HG03060 (cell line): ENCODE measurements around the gene EML1.

ENCODE experiments used
- ATAC-seq: cut with Tn5 transposase; IDR thresholded peaks from one replicate; pipeline ENCODE4 v1.9.1; 2021; ENCODE audit warnings: low read depth, moderate number of reproducible peaks; ENCODE audit not compliant: unreplicated experiment

The EML1 gene

DNA sequence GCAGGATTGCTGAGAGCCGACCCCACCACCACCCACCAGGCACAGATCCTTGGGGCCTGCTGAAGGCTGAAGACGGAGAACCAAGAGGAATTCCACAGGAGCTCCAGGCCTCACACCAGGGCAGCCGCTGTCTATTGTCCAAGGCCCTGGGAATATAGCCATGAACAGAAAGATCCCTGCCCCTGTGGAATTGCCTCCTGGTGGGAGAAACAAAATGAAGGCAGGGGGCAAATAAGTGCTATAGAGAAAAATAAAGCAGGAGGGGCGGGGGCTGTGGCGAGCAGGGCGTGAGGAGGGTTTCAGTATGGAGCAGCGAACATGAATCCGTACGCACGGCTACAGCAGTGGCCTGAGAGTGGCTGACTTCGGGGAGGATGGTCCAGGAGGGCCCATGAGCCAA is 96.1 kb downstream of the EML1 start:
- ATAC-seq, result no peak

DNA sequence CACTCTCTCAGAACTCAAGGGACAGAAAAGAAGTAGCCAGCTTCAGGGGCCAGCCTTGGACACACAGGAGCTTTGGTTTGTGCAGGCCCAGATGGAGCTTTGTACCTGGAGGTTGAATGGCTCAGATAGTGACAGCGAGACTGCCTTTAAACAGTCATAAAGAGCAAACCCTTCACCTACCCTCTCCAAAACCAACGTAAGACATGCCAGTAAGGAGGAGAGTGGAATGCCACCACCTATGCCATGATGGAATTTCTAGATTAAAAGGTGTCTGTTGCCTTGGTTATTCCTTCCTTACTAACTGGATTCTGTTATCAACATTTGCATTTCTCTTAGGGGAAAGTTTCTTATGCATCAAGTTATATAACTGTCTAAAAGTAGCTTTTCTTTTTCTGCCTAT is 98.1 kb downstream of the EML1 start:
- no peak for ATAC-seq

DNA sequence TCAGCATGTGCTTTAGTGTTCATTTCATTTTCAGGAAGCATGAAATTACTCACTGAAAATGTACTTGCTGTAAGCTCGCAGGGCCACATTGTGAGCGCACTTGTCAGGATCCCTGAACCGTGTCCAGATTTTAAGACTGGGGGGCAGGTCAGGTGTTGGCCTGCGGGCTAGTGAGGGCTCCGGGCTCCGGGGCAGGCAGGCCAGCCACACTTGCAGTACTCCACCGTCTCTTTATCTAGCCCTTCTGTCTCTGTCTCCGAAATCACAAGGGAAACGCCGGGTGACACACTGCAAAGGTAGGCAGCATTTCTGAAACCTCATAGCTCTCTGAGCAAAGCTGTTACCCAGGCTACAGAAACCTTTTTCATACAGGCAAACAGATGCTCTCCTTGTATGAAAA is 98.7 kb downstream of the EML1 start:
- no peak for ATAC-seq

DNA sequence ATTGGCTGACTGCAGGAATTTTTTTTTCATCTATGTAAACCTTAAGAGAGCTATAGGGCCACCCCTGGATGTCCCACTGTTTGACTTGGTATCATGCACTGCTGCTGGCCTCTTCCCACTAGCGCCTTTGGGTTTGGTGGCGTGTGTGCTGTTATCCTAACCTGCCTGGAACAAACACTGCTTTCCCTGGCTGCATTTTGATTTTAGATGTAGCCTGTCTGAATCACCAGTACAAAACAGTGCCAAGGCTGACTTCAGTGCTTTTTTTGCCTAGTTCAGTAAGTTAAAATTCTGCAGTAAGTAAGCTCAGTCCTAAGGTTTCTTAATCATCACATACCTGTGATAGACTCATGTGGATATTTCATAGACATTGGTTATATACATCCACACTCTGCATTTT is 99.2 kb downstream of the EML1 start:
- ATAC-seq, result no peak

DNA sequence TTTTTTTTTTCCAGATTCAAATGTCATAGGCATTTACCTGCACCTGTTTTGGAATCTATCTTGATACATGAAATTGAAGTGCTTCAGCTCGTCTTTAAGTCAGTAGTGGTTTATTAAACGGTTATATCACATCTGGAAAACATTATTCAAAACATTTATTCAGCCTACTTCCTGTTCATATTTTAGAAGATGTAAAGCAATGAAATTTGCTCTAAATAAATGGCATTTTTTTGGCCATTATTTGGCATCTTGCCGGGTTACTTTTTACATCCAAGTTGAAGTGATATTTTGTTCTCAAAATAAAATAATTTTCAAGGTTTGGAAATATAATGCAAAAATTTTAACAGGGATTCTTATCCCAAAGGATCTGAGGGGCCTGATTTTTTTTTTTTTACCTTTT is 103.1 kb downstream of the EML1 start:
- no peak for ATAC-seq

DNA sequence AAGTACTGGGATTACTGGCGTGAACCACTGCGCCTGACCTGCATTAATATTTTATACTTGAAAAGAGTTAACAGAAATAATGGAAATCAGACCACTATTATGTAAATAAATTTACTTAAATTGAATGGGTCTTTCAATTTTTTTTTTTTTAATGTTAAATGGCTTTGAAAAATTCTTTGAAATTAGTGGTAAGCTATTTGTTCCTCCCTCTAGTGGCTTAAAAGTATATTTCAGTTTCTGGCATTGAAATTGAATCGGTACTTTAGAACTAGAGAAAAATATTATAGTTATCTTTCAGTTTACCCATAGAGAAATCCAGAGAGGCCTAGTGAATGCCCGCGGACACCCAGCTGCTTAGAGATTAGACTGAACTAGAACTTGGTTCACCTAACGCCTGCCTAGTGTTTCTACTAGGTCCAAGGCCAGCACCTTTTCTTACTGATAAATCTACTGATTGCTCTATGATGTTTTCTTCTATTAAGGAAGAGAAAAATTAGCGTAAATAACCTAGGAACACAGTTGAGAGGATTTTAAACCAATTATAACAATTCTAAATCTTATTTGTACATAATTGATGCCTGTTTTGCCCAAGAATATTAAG is 106.5 kb downstream of the EML1 start:
- ATAC-seq, result no peak

DNA sequence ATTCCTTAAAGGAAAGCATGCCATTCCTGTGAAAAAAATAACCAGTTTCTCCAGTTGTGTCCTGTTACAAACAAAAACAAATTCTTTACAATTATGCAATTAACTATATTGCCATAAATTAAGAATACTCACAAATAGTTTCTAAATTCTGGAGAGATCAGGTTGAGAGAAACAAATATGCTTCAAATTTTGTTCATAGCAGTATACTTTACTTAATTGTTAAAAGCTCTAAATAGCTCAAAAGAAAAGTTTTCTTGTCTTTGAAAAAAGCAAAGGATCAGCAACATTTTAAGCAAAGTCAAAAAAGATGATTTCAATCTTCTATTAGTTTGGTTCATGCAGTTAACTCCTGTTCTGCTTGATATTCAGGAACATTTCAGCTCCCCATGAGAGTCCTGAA is 109.7 kb downstream of the EML1 start:
- no peak for ATAC-seq

DNA sequence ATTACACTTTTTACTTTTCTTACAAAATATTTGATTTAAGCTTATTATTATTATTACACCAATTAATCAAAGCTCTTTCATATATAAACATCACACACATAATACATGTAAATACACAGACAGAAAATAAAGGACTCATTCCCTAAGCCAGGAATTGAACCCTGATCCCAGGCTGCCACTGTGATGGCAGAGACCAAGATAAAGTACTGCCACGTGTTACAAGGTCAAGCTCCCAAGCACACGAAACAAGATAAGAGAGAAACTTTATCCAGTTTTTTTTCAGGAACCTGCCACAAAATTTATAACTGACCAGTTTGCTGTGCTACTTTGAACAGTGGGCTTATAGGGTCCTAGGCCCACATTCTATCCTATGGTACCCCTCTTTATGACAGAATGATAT is 111.3 kb downstream of the EML1 start:
- ATAC-seq, result no peak

DNA sequence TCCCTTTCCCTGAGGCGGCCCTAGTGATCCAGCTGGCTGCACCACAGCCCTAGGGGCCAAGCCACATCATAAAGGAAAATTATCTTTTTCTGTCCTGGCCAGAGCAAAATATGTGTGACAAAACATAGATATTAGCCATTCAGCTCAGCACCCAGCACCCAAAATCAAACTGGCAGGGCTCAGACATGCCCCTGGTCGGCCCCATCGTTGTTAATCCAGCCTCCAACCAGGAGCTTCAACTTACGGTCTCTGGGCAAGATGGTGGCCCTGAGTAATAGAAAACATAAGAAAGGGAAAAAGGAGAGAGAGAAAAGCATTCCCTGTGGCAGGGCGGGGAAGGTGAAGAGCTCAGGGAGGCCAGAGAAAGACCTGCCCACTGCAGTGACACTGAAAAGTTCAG is 111.9 kb downstream of the EML1 start:
- ATAC-seq, result no peak

DNA sequence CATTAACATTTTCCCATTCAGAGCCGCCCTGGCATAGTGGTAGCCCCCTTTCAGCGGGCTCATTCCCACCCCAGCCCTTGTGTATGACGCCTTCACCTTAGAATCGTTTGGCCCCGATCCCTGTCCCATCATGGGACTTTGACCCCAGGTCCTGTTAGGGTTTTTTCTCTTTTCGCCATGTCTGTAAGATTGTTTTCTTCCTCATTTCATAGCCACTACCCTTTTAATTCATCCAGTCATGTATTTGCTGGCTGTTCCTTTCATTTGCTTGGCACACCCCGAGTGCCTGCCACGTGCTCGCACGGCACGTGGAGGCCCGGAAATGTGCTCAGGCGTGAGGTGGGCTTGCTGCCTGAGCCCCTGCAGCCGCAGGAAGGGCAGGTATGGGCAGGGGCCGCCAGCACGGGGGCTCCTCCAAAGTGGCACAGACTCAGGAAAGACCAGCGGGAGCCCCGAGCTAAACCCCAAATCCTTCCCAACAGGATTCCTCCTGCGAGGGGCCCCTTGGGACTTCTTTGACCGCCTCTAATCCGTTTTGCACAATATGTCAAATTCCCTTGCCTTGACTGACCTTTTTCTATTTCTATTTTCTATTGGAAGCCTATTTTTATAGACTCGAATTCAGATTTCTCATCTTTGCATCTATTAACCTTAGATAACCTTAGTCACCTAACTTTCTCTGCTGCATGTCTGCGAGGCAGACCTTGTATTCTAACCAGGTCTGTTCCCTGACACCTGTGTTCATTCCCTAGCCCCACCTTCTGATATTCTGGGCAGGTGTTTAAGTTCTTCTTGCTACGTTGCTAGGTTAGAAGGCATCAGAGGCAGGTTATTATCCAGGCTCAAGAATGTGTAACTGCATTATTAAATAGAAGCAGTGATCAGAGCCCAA is 114.8 kb downstream of the EML1 start:
- ATAC-seq, result no peak

DNA sequence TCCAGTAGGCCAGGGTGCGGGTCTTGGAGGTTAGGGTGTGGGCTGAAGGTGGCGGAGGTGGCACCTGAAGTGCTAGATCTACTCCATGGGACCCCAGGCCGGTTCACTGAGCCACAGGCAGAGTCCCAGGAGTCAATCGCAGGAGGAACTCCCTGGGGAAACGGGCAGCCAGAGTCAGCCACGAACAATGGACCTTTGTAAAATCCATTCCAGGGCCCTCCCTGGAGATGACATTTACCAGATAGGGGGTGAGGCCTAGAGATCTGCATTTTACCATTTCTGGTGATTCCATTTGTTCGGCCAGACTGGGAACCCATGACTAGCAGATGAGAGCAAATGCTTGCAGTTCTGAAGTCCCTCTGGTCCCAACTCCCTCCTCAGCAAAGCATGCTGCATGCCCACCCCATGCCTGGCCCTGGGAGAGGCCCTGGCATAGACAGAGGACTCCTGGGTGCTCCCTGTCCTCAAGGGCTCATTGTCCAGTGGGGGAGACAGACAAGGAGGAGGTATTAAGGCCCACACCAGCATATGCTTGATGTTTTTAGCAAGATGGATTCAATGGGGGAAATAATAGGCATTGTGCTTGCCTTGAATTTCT is 115.5 kb downstream of the EML1 start:
- no peak for ATAC-seq

DNA sequence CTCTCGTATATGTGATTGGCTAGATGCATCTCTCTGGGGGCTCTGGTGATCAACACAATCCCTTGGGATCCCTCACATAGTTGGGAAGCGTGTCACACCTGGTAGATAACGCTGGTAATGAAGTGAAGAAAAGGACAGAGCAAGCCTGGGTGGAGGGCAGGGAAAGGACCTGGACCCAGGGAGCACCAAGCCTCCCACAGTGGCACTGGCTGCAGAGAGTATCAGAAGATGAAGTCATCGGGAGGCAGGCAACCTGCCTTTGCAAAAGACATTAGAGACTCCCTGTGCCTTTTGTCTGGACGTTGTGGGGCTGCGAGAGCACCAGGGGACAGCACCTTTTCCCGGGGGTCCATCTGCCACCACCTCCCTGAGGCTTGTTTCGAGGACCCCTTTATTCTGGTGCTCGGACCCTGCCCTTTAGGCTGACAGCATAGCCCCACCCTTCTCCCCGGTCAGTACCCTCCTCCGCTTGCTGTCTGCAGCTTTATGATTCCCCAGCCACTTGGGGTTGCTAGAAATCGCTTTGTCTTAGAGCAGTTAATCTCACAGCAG is 116.4 kb downstream of the EML1 start:
- ATAC-seq, result no peak

DNA sequence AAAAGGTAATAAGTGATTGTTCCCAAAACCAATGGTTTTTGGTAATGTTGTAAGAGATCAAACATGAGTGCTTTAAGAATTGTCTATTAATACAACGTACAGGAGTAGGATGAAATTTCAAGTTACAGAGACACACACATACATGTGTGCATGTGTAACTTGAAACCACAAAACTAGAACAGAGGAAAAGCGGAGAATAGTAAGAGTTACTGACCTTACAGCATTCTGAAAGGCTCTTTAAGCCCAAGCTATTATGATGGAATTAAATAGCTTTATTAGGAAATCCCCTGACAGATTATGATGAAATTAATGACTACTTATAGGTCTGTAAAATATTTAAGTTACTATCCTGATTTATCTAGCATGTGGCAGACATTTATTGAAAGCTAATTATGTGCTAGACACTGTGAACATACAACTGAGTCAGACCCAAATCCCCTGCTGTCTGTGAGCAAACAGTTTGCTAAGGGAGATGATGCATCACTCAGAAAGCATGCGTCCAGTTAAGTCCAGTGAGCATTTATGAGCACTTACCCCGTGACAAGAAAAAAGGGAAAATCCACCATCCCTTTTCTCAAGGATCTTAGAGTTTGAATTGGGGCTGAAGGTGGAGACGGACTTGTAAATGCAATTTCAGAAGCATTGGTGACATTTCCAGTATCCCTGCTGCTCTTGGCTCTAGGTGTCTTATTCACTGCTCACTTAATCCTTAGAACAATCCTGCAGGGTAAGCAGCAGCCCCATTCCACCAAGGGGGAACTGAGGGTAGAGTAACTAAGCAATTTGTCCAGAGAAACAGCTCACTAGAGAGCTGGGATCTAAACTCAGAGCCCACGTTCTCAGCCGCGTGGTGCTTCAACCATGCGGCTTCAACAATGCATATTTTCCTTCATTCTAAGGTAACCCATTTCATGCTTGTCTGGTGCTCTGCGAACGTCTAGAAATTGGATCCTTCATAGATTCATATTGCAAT is 117.4 kb downstream of the EML1 start:
- ATAC-seq, result no peak

DNA sequence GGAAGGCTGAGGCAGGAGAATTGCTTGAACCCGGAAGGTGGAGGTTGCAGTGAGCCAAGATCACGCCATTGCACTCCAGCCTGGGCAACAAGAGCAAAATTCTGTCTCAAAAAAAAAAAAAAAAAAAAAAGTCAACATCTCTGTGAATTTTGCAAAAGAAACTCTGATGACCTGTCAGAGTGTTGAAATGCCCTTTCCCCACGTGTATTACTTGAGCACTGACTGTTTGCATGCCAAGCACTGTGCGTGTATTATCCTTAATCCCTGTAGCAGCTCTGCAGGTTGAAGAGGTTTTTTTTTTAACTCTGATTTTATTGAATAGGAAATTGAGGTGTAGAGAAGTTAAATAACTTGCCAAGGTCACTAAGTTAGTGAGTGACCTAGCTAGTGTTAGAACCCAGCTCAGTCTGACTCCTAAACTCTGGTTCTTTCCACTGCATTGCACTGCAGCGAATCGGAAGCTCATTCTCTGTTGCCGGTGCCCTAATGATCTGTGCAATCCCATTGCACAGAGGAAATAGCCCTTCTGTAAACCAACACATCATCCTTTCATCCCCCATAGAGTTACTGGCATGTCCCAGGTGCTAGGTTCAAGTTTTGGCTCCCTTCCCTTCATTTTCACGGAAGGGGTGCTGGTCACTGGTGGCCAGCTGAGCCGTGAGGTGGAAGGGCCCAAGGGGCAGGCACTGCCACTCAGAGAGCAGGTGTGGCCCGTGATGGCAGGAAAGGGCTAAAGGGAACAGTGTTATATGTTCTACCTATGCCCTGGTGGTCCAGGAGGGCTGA is 122.3 kb downstream of the EML1 start:
- no peak for ATAC-seq

DNA sequence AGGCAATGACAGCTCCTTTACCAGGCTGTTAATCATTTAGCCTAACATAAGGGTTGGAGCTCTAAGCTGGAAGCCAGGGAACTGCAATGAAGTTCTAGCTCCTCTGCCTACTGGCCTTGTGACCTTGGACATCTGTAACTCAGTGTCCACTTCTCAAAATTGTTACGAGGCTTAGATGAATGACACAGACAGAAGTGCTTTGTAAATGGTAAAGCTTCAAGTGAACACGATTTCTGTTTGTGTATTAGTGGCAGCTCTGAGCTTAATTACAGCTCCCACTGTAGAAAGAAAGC is 122.8 kb downstream of the EML1 start:
- no peak for ATAC-seq

DNA sequence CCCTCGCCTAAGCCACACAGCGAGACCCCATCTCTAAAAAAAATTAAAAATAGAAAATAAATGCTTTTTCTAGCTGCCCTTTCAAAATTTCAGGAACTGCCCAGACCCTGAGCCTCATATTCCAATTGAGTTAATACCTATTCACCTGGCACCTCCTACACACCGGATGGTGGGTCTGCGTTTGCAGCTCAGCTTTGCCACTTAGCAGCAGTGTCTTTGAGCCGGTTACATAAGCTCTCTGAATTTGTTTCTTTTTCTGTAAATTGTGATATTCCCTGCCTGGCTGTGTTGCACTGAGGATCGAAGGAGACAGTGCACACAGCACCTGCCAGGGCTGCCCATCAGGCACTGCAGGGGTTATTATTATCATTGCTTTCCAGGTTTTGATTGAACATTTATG is 125.6 kb downstream of the EML1 start:
- ATAC-seq, result no peak

DNA sequence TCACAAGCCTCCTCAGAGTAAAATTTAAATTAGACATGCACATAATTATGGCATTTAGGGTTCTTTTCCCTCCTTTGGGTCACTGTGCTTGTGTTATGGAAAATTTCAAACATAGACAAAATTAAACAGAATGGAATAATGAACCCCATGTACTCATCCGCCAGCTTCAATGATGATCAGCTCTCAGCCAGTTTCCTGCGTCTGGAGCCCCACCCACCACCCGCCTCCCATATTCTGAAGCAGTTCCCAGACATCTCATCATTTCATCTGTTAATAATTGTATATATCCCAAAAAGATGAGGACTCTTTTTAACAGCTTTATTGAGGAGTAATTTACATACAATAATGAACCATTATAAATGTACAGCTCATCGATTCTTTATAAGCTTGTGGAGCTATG is 128.2 kb downstream of the EML1 start:
- no peak for ATAC-seq

DNA sequence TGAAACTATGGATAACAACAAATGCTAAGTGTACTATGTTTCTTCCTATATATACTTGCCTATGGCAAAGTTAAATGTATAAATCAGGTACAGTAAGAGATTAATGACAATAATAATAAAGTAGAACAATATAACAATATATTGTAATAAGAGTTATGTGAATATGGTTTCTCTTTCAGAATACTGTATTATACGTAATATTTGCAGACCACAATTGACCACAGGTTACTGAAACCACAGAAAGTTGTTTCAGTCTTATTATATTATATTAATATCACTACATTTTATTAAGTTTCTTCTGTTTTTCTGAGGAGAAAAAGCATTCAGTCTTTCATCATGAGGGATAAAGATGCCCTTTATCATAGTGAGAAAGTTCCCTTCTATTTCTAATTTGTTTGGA is 131.2 kb downstream of the EML1 start:
- no peak for ATAC-seq

DNA sequence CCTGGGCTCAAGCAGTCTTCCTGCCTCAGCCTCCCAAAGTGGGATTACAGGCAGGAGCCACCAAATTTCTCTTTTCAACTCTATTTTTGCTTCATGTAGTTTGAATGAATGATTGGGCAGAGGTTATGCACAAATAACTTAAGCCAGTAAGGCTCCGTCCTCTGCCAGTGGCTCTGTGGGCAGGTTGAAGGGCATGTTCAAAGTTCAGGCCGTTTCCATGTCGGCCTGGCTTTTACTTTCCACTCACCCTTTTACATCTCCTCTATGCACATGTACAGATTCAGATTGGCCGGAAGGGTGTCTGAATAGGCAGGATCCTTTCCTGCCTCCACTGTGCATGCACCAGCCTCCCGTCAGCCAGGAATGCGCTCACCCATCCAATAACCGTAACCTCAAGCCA is 132.3 kb downstream of the EML1 start:
- ATAC-seq, result no peak

DNA sequence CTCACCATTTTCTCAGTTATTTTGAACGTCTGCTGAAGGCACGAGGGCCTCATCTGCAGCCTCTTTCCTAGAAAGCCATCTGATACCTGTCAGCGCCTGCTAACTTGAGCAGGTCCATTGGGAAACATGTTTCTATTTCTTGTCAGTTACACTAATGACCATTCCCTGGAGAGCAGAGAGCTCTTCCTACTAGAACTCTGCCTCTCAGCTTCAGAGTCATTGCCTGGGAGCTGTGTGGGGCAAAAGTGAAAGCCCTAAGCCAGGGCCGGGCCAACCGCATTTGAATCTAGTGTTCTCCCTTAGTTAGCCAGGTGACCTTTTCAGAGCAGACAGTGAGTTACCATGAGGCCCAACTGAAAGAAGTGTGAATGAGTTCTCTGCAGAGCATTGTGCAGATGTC is 135.8 kb downstream of the EML1 start:
- ATAC-seq, result no peak
